Muscle of leg (tissue), 11 donors: ENCODE measurements around the gene RPL22L1. TPM values are rescaled to one million over a fixed set of nuclear protein-coding genes. Genes with fewer than 3 reads are reported as not detected.
A peak's percentile ranks its signal among the peaks of the same experiment; 100 is the strongest.

Source experiments
- DNase-seq: peaks from one replicate; pipeline ENCODE4 v3.0.0; 2013
- H3K27ac ChIP-seq: one replicate; pipeline ENCODE4 v1.5.1; 2013; ENCODE audit warnings: mild to moderate bottlenecking, low read length, control low read depth
- H3K27me3 ChIP-seq: one replicate; pipeline ENCODE4 v1.6.1; 2013; ENCODE audit warnings: low read length; ENCODE audit not compliant: control insufficient read depth, insufficient read depth
- H3K36me3 ChIP-seq: one replicate; pipeline ENCODE4 v1.6.1; 2013; ENCODE audit warnings: low read length; ENCODE audit not compliant: control insufficient read depth, insufficient read depth
- H3K4me1 ChIP-seq: one replicate; pipeline ENCODE4 v1.6.1; 2013; ENCODE audit warnings: low read length; ENCODE audit not compliant: control insufficient read depth, insufficient read depth
- H3K4me3 ChIP-seq: one replicate; pipeline ENCODE4 v1.5.1; 2013; ENCODE audit warnings: low read length, control low read depth
- H3K9me3 ChIP-seq: replicated peaks from 2 replicates; pipeline ENCODE4 v1.6.1; 2013; ENCODE audit warnings: low read depth, low read length; ENCODE audit not compliant: control insufficient read depth
- WGBS: methylation state at CpG from one replicate; pipeline ENCODE4 v1.1.5; 2013; ENCODE audit warnings: missing lambda C conversion rate; ENCODE audit not compliant: insufficient coverage; 5-methylcytosine and 5-hydroxymethylcytosine counted together
- polyA plus RNA-seq, 8 donors: library from polyadenylated mRNA; unstranded; fragments of 120-200 nt; gene quantifications; one replicate each; pipeline versions ENCODE4 v1.2.1 to v1.2.3, GENCODE V29; 2013; ENCODE audit warnings: inconsistent platforms in 1 of 8, low replicate concordance in 1 of 8; ENCODE audit not compliant: insufficient read length in 8 of 8, insufficient read depth in 1 of 8
- total RNA-seq: library from RNA; stranded (reverse); fragments of 120-200 nt; gene quantifications from one replicate; pipeline ENCODE4 v1.2.4, GENCODE V29; 2013

Gene RPL22L1
- total and polyA plus RNA-seq, 9 donors, result 51.2 to 99.0 (median 60.8) TPM

- Histone ChIP-seq H3K4me1 (peaks cover 7% of the 10 kb centered on the region), H3K27ac (no peak overlapping the region), H3K36me3 (peaks cover 15% of the 10 kb centered on the region), H3K9me3 (no peaks in the 10 kb centered on the region), H3K27me3 (no peaks in the 10 kb centered on the region), H3K4me3 (no peak overlapping the region)
- no peak for DNase-seq
- 80% methylated on average over 1 of the region's 10 CpGs for WGBS
These were observed 4.5 kb downstream of the RPL22L1 start for GRCh38 chr3:170865209-170866094.

GRCh38 chr3:170864525-170865208 is 5.3 kb downstream of the RPL22L1 start:
- no peaks in the 10 kb centered on the region for H3K9me3 ChIP-seq
- 88% methylated on average over 2 of the region's 6 CpGs for WGBS
- H3K27ac ChIP-seq, result no peak overlapping the region
- peaks cover 6% of the 10 kb centered on the region for H3K4me1 ChIP-seq
- peaks cover 15% of the 10 kb centered on the region for H3K36me3 ChIP-seq
- no peak overlapping the region for H3K4me3 ChIP-seq
- H3K27me3 ChIP-seq, result no peaks in the 10 kb centered on the region
- no peak for DNase-seq

GRCh38 chr3:170863816-170864215 is 6.2 kb downstream of the RPL22L1 start:
- no peaks in the 10 kb centered on the region for H3K27me3 ChIP-seq
- no peak overlapping the region for H3K4me3 ChIP-seq
- no peak for DNase-seq
- H3K27ac ChIP-seq, result no peak overlapping the region
- peaks cover 15% of the 10 kb centered on the region for H3K36me3 ChIP-seq
- no peaks in the 10 kb centered on the region for H3K9me3 ChIP-seq
- 97% methylated on average over 3 of the region's 4 CpGs for WGBS
- peaks cover 5% of the 10 kb centered on the region for H3K4me1 ChIP-seq

- peaks cover 11% of the 10 kb centered on the region for H3K36me3 ChIP-seq
- DNase-seq, result peak; percentile 65
- no peak overlapping the region for H3K4me3 ChIP-seq
- peak overlapping the region; percentile 78 for H3K27ac ChIP-seq
- 59% methylated on average over 4 of the region's 10 CpGs for WGBS
- H3K4me1 ChIP-seq, result no peaks in the 10 kb centered on the region
- H3K27me3 ChIP-seq, result no peaks in the 10 kb centered on the region
- no peaks in the 10 kb centered on the region for H3K9me3 ChIP-seq
These were observed 7.2 kb downstream of the RPL22L1 start for GRCh38 chr3:170862618-170863374.

GRCh38 chr3:170858599-170858998 is 11.4 kb downstream of the RPL22L1 start:
- Histone ChIP-seq H3K9me3 (no peaks in the 10 kb centered on the region), H3K36me3 (no peaks in the 10 kb centered on the region), H3K4me3 (no peak overlapping the region), H3K4me1 (no peaks in the 10 kb centered on the region), H3K27ac (no peak overlapping the region), H3K27me3 (no peaks in the 10 kb centered on the region)
- no CpG with 5 or more reads among the region's 5 CpGs for WGBS
- DNase-seq, result no peak

- no peaks in the 10 kb centered on the region for H3K9me3 ChIP-seq
- H3K27ac ChIP-seq, result no peak overlapping the region
- DNase-seq, result no peak
- no peaks in the 10 kb centered on the region for H3K4me1 ChIP-seq
- H3K36me3 ChIP-seq, result no peaks in the 10 kb centered on the region
- no peaks in the 10 kb centered on the region for H3K27me3 ChIP-seq
- WGBS, result 80% methylated on average over 1 of the region's 4 CpGs
- no peak overlapping the region for H3K4me3 ChIP-seq
These were observed 17.7 kb downstream of the RPL22L1 start for GRCh38 chr3:170852324-170852723.

GRCh38 chr3:170848292-170848917 is 21.6 kb downstream of the RPL22L1 start:
- H3K27me3 ChIP-seq, result no peaks in the 10 kb centered on the region
- H3K36me3 ChIP-seq, result no peaks in the 10 kb centered on the region
- H3K4me1 ChIP-seq, result no peaks in the 10 kb centered on the region
- no peak overlapping the region for H3K4me3 ChIP-seq
- WGBS, result 86% methylated on average over 1 of the region's 2 CpGs
- no peak overlapping the region for H3K27ac ChIP-seq
- peak; percentile 44 for DNase-seq
- H3K9me3 ChIP-seq, result no peaks in the 10 kb centered on the region

- no peak for DNase-seq
- Histone ChIP-seq H3K36me3 (no peaks in the 10 kb centered on the region), H3K4me1 (no peaks in the 10 kb centered on the region), H3K9me3 (no peaks in the 10 kb centered on the region), H3K4me3 (no peak overlapping the region), H3K27me3 (no peaks in the 10 kb centered on the region), H3K27ac (no peak overlapping the region)
These were observed 25.6 kb downstream of the RPL22L1 start for GRCh38 chr3:170844377-170844776.

- Histone ChIP-seq H3K4me3 (no peak overlapping the region), H3K27me3 (no peaks in the 10 kb centered on the region), H3K36me3 (no peaks in the 10 kb centered on the region), H3K4me1 (no peaks in the 10 kb centered on the region), H3K27ac (no peak overlapping the region), H3K9me3 (no peaks in the 10 kb centered on the region)
- WGBS, result 60% methylated on average over 1 of the region's 2 CpGs
- no peak for DNase-seq
These were observed 29.6 kb downstream of the RPL22L1 start for GRCh38 chr3:170840291-170840859.
